ENCODE measurements around the gene PRELP. TPM values are rescaled to one million over a fixed set of nuclear protein-coding genes. Genes with fewer than 3 reads are reported as not detected.

The PRELP gene
- total and polyA plus RNA-seq, 10 of the 15 experiments (the other 5 are each of a cell fraction or from before 2014, with no cell fraction given) = 0.03 to 0.05 TPM; not detected in 8

DNA sequence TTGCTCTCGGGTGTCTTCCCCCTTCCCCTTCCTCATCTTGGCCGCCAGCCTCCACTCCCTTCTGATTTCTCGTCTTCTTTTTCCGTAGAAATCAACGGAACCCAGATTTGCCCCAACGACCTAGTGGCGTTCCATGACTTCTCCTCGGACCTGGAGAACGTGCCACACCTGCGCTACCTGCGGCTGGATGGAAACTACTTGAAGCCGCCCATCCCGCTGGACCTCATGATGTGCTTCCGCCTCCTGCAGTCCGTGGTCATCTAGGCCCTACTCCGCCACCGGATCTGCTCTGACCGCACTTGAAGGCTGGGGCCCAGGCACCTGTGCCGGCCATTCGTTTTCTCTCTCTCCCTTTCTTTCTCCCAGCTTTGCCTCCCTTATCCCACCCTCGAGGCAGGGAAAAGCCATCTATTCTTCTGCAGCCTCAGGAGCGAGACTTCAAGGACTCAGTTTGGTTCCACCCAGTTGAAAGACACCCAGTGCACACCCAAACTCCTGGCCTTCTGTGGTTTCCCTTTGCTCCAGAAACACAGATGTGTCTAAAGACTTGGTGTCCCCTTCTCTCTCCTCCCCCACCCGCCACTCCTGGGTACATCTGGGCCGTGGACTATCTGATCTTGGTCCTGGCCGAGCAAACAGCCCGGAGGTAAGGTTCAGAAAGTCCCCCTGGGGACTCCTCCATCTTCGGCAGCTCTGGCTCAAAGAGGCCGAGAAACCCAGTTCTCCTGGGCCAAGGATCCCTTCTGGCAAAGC lies 11.2 kb downstream of the PRELP start:
- in situ Hi-C loops (cut with MboI) = loop anchor here (5.0 kb wide), 2 partner anchors 144 to 214 kb away; no protein-coding TSS in a partner anchor
- H3K79me2 ChIP-seq (ENCODE audit: control insufficient read depth, insufficient read depth, low read length) = no peaks in the 10 kb centered on the region
- no peak for DNase-seq (ENCODE audit: low read depth, low spot score)
- no TSS peak for BruUV-seq (replicated peaks)
- intact Hi-C loops (cut with micrococcal nuclease; ENCODE audit: unreplicated experiment) = loop anchor here (1.0 to 5.0 kb wide), 3 partner anchors 44 to 219 kb away; no protein-coding TSS in a partner anchor
- SMC1A ChIA-PET (ENCODE audit: uncharacterized antibody, unreplicated experiment) = interaction anchor here (1.0 to 7.2 kb wide), 11 partner anchors 9 to 219 kb away, joined by 3 to 152 read pairs (median 5); no protein-coding TSS in a partner anchor
- peaks cover 0 to 10% of the 10 kb centered on the region in 2 experiments; a peak in 2 of 4 replicates for H3K27me3 ChIP-seq (replicated peaks in 1 of 2; ENCODE audit: control insufficient read depth in 2 of 2, insufficient read depth in 2 of 2, low read length in 1 of 2)
- peak overlapping the region; percentile 69; the same call in 1 of the 2 replicates for H3K4me2 ChIP-seq (ENCODE audit: control insufficient read depth, insufficient read depth)
- H4K20me1 ChIP-seq (ENCODE audit: control insufficient read depth, insufficient read depth) = no peaks in the 10 kb centered on the region
- H3K9me3 ChIP-seq (replicated peaks; ENCODE audit: control insufficient read depth, insufficient read depth, low read length) = no peaks in the 10 kb centered on the region
- H3K4me3 ChIP-seq = no peak overlapping the region
- no peak overlapping the region for H3K9ac ChIP-seq (ENCODE audit: control insufficient read depth, insufficient read depth, low read length)
- ATAC-seq = peak; percentile 7; the same call in 2 of the 3 replicates
- FAIRE-seq = no peak
- RAD21 ChIA-PET (ENCODE audit: unreplicated experiment) = interaction anchor here (1.0 to 7.4 kb wide), 9 partner anchors 9 to 219 kb away, joined by 3 to 141 read pairs (median 10); no protein-coding TSS in a partner anchor
- POLR2A ChIA-PET = interaction anchor here (0.7 kb wide), 1 partner anchor 145 kb away, joined by 4 read pairs; no protein-coding TSS in a partner anchor
- H3K27ac ChIP-seq (ENCODE audit: control insufficient read depth, insufficient read depth) = no peak overlapping the region
- H2AFZ ChIP-seq (ENCODE audit: control insufficient read depth, low read depth, low read length) = peak overlapping the region; percentile 82
- H3K36me3 ChIP-seq (ENCODE audit: control insufficient read depth in 2 of 2, insufficient read depth in 2 of 2, low read length in 1 of 2) = no peaks in the 10 kb centered on the region
- CTCF ChIA-PET = interaction anchor here (0.8 to 11.6 kb wide), 21 partner anchors 10 to 224 kb away, joined by 3 to 323 read pairs (median 7); partner anchors contain the start of gene PRELP
- H3K4me1 ChIP-seq (ENCODE audit: control insufficient read depth, insufficient read depth, low read length) = 0 out of 2 replicates have a peak, but pooled peaks cover 3% of the 10 kb centered on the region
- 77% methylated on average over 28 of the region's 28 CpGs for WGBS (ENCODE audit: insufficient coverage, insufficient replicate concordance, low lambda C conversion rate, missing lambda C conversion rate)
- TF ChIP-seq, protein P1, sequence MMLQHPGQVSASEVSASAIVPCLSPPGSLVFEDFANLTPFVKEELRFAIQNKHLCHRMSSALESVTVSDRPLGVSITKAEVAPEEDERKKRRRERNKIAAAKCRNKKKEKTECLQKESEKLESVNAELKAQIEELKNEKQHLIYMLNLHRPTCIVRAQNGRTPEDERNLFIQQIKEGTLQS (IDR thresholded peaks at IDR 0.05; ENCODE audit: borderline replicate concordance, extremely low read depth, low read depth, low read length) = no peak
- no peak for TF ChIP-seq FOXK2 (IDR thresholded peaks at IDR 0.05)
- TF ChIP-seq ZNF687 (IDR thresholded peaks at IDR 0.05) = no peak
- TF ChIP-seq, protein P2, sequence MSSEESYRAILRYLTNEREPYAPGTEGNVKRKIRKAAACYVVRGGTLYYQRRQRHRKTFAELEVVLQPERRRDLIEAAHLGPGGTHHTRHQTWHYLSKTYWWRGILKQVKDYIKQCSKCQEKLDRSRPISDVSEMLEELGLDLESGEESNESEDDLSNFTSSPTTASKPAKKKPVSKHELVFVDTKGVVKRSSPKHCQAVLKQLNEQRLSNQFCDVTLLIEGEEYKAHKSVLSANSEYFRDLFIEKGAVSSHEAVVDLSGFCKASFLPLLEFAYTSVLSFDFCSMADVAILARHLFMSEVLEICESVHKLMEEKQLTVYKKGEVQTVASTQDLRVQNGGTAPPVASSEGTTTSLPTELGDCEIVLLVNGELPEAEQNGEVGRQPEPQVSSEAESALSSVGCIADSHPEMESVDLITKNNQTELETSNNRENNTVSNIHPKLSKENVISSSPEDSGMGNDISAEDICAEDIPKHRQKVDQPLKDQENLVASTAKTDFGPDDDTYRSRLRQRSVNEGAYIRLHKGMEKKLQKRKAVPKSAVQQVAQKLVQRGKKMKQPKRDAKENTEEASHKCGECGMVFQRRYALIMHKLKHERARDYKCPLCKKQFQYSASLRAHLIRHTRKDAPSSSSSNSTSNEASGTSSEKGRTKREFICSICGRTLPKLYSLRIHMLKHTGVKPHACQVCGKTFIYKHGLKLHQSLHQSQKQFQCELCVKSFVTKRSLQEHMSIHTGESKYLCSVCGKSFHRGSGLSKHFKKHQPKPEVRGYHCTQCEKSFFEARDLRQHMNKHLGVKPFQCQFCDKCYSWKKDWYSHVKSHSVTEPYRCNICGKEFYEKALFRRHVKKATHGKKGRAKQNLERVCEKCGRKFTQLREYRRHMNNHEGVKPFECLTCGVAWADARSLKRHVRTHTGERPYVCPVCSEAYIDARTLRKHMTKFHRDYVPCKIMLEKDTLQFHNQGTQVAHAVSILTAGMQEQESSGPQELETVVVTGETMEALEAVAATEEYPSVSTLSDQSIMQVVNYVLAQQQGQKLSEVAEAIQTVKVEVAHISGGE (CRISPR knock-in tag; IDR thresholded peaks at IDR 0.05) = no peak
- TF ChIP-seq SUPT20H (IDR thresholded peaks at IDR 0.05; ENCODE audit: borderline replicate concordance, control insufficient read depth, low read depth, low read length) = no peak
- no peak for TF ChIP-seq NFIC (IDR thresholded peaks at IDR 0.05; ENCODE audit: low read depth, low read length)
- TF ChIP-seq SRF (IDR thresholded peaks at IDR 0.05; ENCODE audit: low read depth in 2 of 2, low read length in 2 of 2) = no peak
- TF ChIP-seq ZBTB33 (IDR thresholded peaks at IDR 0.05) = no peak
- TF ChIP-seq SREBF2 (IDR thresholded peaks at IDR 0.05; ENCODE audit: low read length) = no peak
- TF ChIP-seq PAX5 (IDR thresholded peaks at IDR 0.05; ENCODE audit: borderline replicate concordance, low read depth, low read length) = no peak
- no peak for TF ChIP-seq EP300 (IDR thresholded peaks at IDR 0.05; ENCODE audit: borderline replicate concordance in 1 of 2, control insufficient read depth in 1 of 2, low read depth in 2 of 2, low read length in 2 of 2)

Measured in GM12878 (cell line).